C4-2B (cell line): ENCODE results near the gene PGM2.
A peak's percentile ranks its signal among the peaks of the same experiment; 100 is the strongest.

ENCODE experiments used
- ZFX ChIP-seq: fragments of 450-650 bp; IDR thresholded peaks from 2 replicates; pipeline ENCODE4 v1.6.1; 2017
- TF ChIP-seq, protein P1 (sequence below): fragments of 450-650 bp; conservative IDR thresholded peaks from 2 replicates; pipeline ENCODE4 v1.5.1; 2017; ENCODE audit warnings: mild to moderate bottlenecking

DNA sequence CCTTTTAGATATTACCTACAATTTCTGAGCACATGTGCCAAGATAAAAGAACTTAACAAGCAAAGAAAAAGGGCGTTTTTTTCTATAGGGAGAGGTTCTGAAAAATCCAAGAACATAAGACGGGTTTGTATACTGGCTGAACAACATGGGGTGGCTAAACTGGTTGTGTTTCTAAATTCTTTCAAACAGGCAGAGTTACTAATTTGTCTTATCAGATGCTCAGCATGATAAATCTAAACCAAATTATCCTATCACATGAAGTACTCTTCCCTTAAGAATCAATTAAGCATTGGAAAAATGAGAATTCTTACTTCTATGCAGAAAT is 45.4 kb upstream of the PGM2 start:
- TF ChIP-seq, protein P1, sequence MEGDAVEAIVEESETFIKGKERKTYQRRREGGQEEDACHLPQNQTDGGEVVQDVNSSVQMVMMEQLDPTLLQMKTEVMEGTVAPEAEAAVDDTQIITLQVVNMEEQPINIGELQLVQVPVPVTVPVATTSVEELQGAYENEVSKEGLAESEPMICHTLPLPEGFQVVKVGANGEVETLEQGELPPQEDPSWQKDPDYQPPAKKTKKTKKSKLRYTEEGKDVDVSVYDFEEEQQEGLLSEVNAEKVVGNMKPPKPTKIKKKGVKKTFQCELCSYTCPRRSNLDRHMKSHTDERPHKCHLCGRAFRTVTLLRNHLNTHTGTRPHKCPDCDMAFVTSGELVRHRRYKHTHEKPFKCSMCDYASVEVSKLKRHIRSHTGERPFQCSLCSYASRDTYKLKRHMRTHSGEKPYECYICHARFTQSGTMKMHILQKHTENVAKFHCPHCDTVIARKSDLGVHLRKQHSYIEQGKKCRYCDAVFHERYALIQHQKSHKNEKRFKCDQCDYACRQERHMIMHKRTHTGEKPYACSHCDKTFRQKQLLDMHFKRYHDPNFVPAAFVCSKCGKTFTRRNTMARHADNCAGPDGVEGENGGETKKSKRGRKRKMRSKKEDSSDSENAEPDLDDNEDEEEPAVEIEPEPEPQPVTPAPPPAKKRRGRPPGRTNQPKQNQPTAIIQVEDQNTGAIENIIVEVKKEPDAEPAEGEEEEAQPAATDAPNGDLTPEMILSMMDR, result peak; percentile 19; the same call in 1 of the 2 replicates
- TF ChIP-seq ZFX, result no peak
